ENCODE measurements around the gene ALG14. TPM values are rescaled to one million over a fixed set of nuclear protein-coding genes. Genes with fewer than 3 reads are reported as not detected.
A peak's percentile ranks its signal among the peaks of the same experiment; 100 is the strongest.

The ALG14 gene
- total and polyA plus RNA-seq, 11 donors: 0.56 to 4.7 (median 3.2) TPM

- intact Hi-C loops (cut with DNase I): loop anchor here in 1 of 10 donors (5.0 kb wide), 1 partner anchor 143 kb away; the partner anchor contains the start of gene RWDD3
- DNase-seq (no peak), ATAC-seq (no peak)
- peaks cover 0 to 25% (median 11%) of the 10 kb centered on the region in 12 donors for H3K4me1 ChIP-seq
- H3K4me3 ChIP-seq: no peak overlapping the region
- no peak overlapping the region for H3K27ac ChIP-seq
- no peaks in the 10 kb centered on the region for H3K27me3 ChIP-seq
- WGBS, 4 donors: 91 to 94% (median 94%) methylated on average over 2 to 6 of the region's 6 CpGs
- H3K36me3 ChIP-seq: no peaks in the 10 kb centered on the region
- no peak for TF ChIP-seq CTCF (IDR thresholded peaks at IDR 0.05)
- TF ChIP-seq POLR2A (IDR thresholded peaks at IDR 0.05): no peak
- peaks cover 0 to 12% (median 2%) of the 10 kb centered on the region in 12 donors for H3K9me3 ChIP-seq
Observed at GRCh38 chr1:95089650-95090287, 17.0 kb upstream of the ALG14 start.

- H3K27me3 ChIP-seq: no peaks in the 10 kb centered on the region
- WGBS, 4 donors: 54 to 82% (median 68%) methylated on average over 1 of the region's 1 CpG
- H3K9me3 ChIP-seq: peaks cover 0 to 12% (median 2%) of the 10 kb centered on the region in 12 donors
- intact Hi-C loops (cut with DNase I): loop anchor here in 1 of 10 donors (5.0 kb wide), 1 partner anchor 144 kb away; the partner anchor contains the start of gene RWDD3
- H3K4me3 ChIP-seq: no peak overlapping the region
- DNase-seq (no peak), ATAC-seq (no peak)
- H3K36me3 ChIP-seq: no peaks in the 10 kb centered on the region
- TF ChIP-seq POLR2A (IDR thresholded peaks at IDR 0.05): no peak
- no peak for TF ChIP-seq CTCF (IDR thresholded peaks at IDR 0.05)
- H3K27ac ChIP-seq: peak overlapping the region in 6 of 12 donors; percentile 78 to 95 (median 84)
- H3K4me1 ChIP-seq: peaks cover 0 to 32% (median 13%) of the 10 kb centered on the region in 12 donors
Observed at GRCh38 chr1:95088303-95088702, 15.6 kb upstream of the ALG14 start.

- peak in 3 of 5 donors; percentile 48 to 70 (median 59) for DNase-seq
- peaks cover 0 to 32% (median 13%) of the 10 kb centered on the region in 12 donors for H3K4me1 ChIP-seq
- 4 to 14% (median 6%) methylated on average over 5 of the region's 5 CpGs for WGBS, 4 donors
- H3K27ac ChIP-seq: peak overlapping the region; percentile 18 to 95 (median 80)
- no peaks in the 10 kb centered on the region for H3K27me3 ChIP-seq
- intact Hi-C loops (cut with DNase I): loop anchor here in 1 of 10 donors (5.0 kb wide), 1 partner anchor 145 kb away; the partner anchor contains the start of gene RWDD3
- no peaks in the 10 kb centered on the region for H3K36me3 ChIP-seq
- no peak overlapping the region for H3K4me3 ChIP-seq
- peaks cover 0 to 12% (median 2%) of the 10 kb centered on the region in 12 donors for H3K9me3 ChIP-seq
- peak; percentile 89 to 94 (median 94) for ATAC-seq
- TF ChIP-seq POLR2A (IDR thresholded peaks at IDR 0.05): no peak
- no peak for TF ChIP-seq CTCF (IDR thresholded peaks at IDR 0.05)
Observed at GRCh38 chr1:95086949-95087533, 14.3 kb upstream of the ALG14 start.

GRCh38 chr1:95085376-95085775, 12.6 kb upstream of the ALG14 start:
- peak overlapping the region in 7 of 12 donors; percentile 60 to 95 (median 81) for H3K27ac ChIP-seq
- H3K27me3 ChIP-seq: no peaks in the 10 kb centered on the region
- 77 to 86% (median 80%) methylated on average over 2 of the region's 2 CpGs for WGBS, 4 donors
- H3K36me3 ChIP-seq: no peaks in the 10 kb centered on the region
- TF ChIP-seq POLR2A (IDR thresholded peaks at IDR 0.05) (no peak), CTCF (IDR thresholded peaks at IDR 0.05) (no peak)
- peaks cover 0 to 32% (median 13%) of the 10 kb centered on the region in 12 donors for H3K4me1 ChIP-seq
- no peak overlapping the region for H3K4me3 ChIP-seq
- DNase-seq (no peak), ATAC-seq (no peak)
- H3K9me3 ChIP-seq: peaks cover 0 to 9% (median 2%) of the 10 kb centered on the region in 12 donors
- intact Hi-C loops (cut with DNase I): loop anchor here in 1 of 10 donors (5.0 kb wide), 1 partner anchor 147 kb away; the partner anchor contains the start of gene RWDD3
